A673 (cell line): ENCODE results near the gene SMIM12. TPM values are rescaled to one million over a fixed set of nuclear protein-coding genes. Genes with fewer than 3 reads are reported as not detected.

Source experiments
- BruUV-seq: library from RNA; stranded (reverse); fragments of 400-500 nt; replicated peaks from 2 replicates; lab custom pipeline; 2021; lab: Mats Ljungman, UMichigan
- CTCF ChIA-PET: fragments of 300-600 bp; sonication (Branson Sonifier 250); formaldehyde crosslinking; loops from one replicate; lab custom pipeline; 2022; ENCODE audit warnings: antibody characterized with exemption; lab: Charles Lee
- POLR2A ChIA-PET: fragments of 300-600 bp; sonication (Branson Sonifier 250); formaldehyde crosslinking; loops from one replicate; lab custom pipeline; 2022; ENCODE audit warnings: antibody characterized with exemption; ENCODE audit not compliant: low non-redundant PET; lab: Charles Lee
- DNase-seq: peaks from one replicate; pipeline ENCODE4 v3.0.0-alpha.2; 2015; ENCODE audit warnings: low spot score
- H3K27ac ChIP-seq: fragments of 200-600 bp; sonication (generic); 2 replicates; pipeline ENCODE4 v1.5.1; 2016; ENCODE audit warnings: mixed run types, low read depth, mild to moderate bottlenecking, mixed read lengths, antibody characterized with exemption, low read length; ENCODE audit not compliant: poor library complexity, severe bottlenecking
- H3K27me3 ChIP-seq: fragments of 200-600 bp; sonication (generic); replicated peaks from 2 replicates; pipeline ENCODE4 v1.6.1; 2017; ENCODE audit warnings: mixed run types, low read depth, mild to moderate bottlenecking, mixed read lengths, antibody characterized with exemption, low read length; ENCODE audit not compliant: insufficient read depth, poor library complexity
- H3K36me3 ChIP-seq: fragments of 200-600 bp; sonication (generic); 2 replicates; pipeline ENCODE4 v1.6.1; 2016; ENCODE audit warnings: mixed run types, mild to moderate bottlenecking, mixed read lengths, antibody characterized with exemption, low read length; ENCODE audit not compliant: insufficient read depth, poor library complexity, severe bottlenecking
- H3K4me1 ChIP-seq: fragments of 200-600 bp; sonication (generic); 2 replicates; pipeline ENCODE4 v1.6.1; 2017; ENCODE audit warnings: mixed run types, mild to moderate bottlenecking, mixed read lengths, antibody characterized with exemption, low read length; ENCODE audit not compliant: insufficient read depth, poor library complexity, severe bottlenecking
- H3K4me3 ChIP-seq: fragments of 200-600 bp; sonication (generic); 2 replicates; pipeline ENCODE4 v1.5.1; 2016; ENCODE audit warnings: low read depth, mixed run types, mild to moderate bottlenecking, mixed read lengths, low read length; ENCODE audit not compliant: poor library complexity, severe bottlenecking
- H3K9me3 ChIP-seq: fragments of 200-600 bp; sonication (generic); 2 replicates; pipeline ENCODE4 v1.6.1; 2016; ENCODE audit warnings: mixed run types, low read depth, mild to moderate bottlenecking, mixed read lengths, antibody characterized with exemption, low read length; ENCODE audit not compliant: poor library complexity, severe bottlenecking
- CTCF ChIP-seq: fragments of 300-800, 200-600 bp; sonication (generic); conservative IDR thresholded peaks from 2 replicates; pipeline ENCODE4 v1.5.1; 2017; ENCODE audit warnings: low read depth, mild to moderate bottlenecking, antibody characterized with exemption, low read length, moderate library complexity, mixed read lengths
- EZH2 ChIP-seq: fragments of 200-600 bp; sonication (generic); IDR thresholded peaks from 2 replicates; pipeline ENCODE4 v1.6.1; 2017; ENCODE audit warnings: borderline replicate concordance, low read depth, mild to moderate bottlenecking, mixed read lengths, antibody characterized with exemption, low read length; ENCODE audit not compliant: poor library complexity, severe bottlenecking
- intact Hi-C: fragments of 100-400 bp; cut with micrococcal nuclease; formaldehyde crosslinking; loops from one replicate; pipeline ENCODE4 v1.10.0; 2022; ENCODE audit not compliant: unreplicated experiment
- total RNA-seq: library from RNA; stranded (reverse); gene quantifications from 2 replicates; pipeline ENCODE4 v1.2.3, GENCODE V29; 2021

SMIM12 gene
- total RNA-seq, 1 experiment from 2014 or later = 37.5 TPM

GRCh38 chr1:34874296-34874952, 14.9 kb upstream of the SMIM12 start:
- POLR2A ChIA-PET = no interaction called here
- no peak for DNase-seq
- intact Hi-C loops = no loop called here

GRCh38 chr1:34872133-34872503, 12.6 kb upstream of the SMIM12 start:
- Histone ChIP-seq H3K27me3 (peaks cover 60% of the 10 kb centered on the region), H3K9me3 (no peaks in the 10 kb centered on the region), H3K27ac (no peak overlapping the region), H3K4me3 (no peak overlapping the region), H3K4me1 (no peaks in the 10 kb centered on the region), H3K36me3 (no peaks in the 10 kb centered on the region)
- BruUV-seq = no TSS peak
- no peak for DNase-seq
- POLR2A ChIA-PET = no interaction called here
- intact Hi-C loops = no loop called here
- TF ChIP-seq CTCF (no peak), EZH2 (no peak)
- CTCF ChIA-PET = no interaction called here

More at GRCh38 chr1:34874296-34874952, 14.9 kb upstream of the SMIM12 start:
- Histone ChIP-seq H3K9me3 (no peaks in the 10 kb centered on the region), H3K4me3 (no peak overlapping the region), H3K27me3 (peaks cover 77% of the 10 kb centered on the region), H3K27ac (no peak overlapping the region), H3K36me3 (no peaks in the 10 kb centered on the region), H3K4me1 (no peaks in the 10 kb centered on the region)
- CTCF ChIA-PET = interaction anchor here (0.6 kb wide), 1 partner anchor 9 kb away, joined by 3 read pairs; no protein-coding TSS in a partner anchor
- BruUV-seq = no TSS peak
- TF ChIP-seq CTCF = no peak
- no peak for TF ChIP-seq EZH2

GRCh38 chr1:34871443-34872132, 12.0 kb upstream of the SMIM12 start:
- H3K27me3 ChIP-seq = peaks cover 55% of the 10 kb centered on the region
- no peak overlapping the region for H3K4me3 ChIP-seq
- H3K9me3 ChIP-seq = no peaks in the 10 kb centered on the region
- DNase-seq = no peak
- POLR2A ChIA-PET = no interaction called here
- no peaks in the 10 kb centered on the region for H3K4me1 ChIP-seq
- no TSS peak for BruUV-seq
- no peak overlapping the region for H3K27ac ChIP-seq
- CTCF ChIA-PET = no interaction called here
- intact Hi-C loops = no loop called here
- no peak for TF ChIP-seq CTCF
- TF ChIP-seq EZH2 = no peak
- no peaks in the 10 kb centered on the region for H3K36me3 ChIP-seq
